ENCODE measurements around the gene MAGI2. TPM values are rescaled to one million over a fixed set of nuclear protein-coding genes. Genes with fewer than 3 reads are reported as not detected.

Gene MAGI2
- total and polyA plus RNA-seq, 8 donors: 1.3 to 4.0 (median 2.0) TPM

DNA sequence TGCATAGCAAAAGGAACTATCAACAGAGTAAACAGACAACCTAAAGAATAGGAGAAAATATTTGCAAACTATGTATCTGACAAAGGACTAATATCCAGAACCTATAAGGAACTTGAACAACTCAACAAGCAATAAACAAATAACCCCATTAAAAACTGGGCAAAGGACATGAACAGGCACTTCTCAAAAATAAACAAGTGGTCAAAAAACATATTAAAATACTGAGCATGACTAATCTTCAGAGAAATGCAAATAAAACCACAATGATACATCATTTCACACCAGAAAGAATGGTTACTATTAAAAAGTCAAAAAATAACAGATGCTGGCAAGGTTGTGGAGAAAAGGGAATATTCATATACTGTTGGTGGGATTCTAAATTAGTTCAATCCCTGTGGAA, 17.1 kb downstream of the MAGI2 start:
- ATAC-seq (no peak), DNase-seq (no peak), FAIRE-seq (no peak)
- intact Hi-C loops (cut with DNase I): no loop called here
- TF ChIP-seq, protein P1, sequence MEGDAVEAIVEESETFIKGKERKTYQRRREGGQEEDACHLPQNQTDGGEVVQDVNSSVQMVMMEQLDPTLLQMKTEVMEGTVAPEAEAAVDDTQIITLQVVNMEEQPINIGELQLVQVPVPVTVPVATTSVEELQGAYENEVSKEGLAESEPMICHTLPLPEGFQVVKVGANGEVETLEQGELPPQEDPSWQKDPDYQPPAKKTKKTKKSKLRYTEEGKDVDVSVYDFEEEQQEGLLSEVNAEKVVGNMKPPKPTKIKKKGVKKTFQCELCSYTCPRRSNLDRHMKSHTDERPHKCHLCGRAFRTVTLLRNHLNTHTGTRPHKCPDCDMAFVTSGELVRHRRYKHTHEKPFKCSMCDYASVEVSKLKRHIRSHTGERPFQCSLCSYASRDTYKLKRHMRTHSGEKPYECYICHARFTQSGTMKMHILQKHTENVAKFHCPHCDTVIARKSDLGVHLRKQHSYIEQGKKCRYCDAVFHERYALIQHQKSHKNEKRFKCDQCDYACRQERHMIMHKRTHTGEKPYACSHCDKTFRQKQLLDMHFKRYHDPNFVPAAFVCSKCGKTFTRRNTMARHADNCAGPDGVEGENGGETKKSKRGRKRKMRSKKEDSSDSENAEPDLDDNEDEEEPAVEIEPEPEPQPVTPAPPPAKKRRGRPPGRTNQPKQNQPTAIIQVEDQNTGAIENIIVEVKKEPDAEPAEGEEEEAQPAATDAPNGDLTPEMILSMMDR (IDR thresholded peaks at IDR 0.05): no peak
- Histone ChIP-seq H3K27me3 (no peaks in the 10 kb centered on the region), H3K36me3 (no peaks in the 10 kb centered on the region), H3K9me3 (no peaks in the 10 kb centered on the region), H3K4me3 (no peak overlapping the region), H3K27ac (no peak overlapping the region), H3K4me1 (no peaks in the 10 kb centered on the region)

DNA sequence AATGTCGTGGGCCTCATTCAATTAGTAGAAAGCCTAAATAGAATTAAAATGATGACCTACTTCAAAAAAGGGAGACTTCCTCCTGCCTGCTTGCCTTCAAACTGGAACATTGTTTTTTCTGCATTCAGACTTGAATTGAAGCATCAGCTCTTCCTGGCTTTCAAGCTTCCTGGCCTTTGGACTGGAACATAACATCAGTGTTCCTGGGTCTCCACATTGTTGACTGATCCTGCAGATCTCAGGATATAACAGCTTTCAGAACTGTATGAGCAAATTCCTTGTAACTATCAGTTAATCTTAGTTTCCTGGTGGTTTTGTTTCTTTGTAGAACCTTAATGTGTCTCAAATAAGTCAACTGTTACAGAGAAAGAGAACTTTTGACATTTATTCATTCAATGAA, 18.6 kb downstream of the MAGI2 start:
- Histone ChIP-seq H3K27me3 (no peaks in the 10 kb centered on the region), H3K9me3 (no peaks in the 10 kb centered on the region), H3K4me1 (no peaks in the 10 kb centered on the region), H3K36me3 (no peaks in the 10 kb centered on the region), H3K4me3 (no peak overlapping the region), H3K27ac (no peak overlapping the region)
- FAIRE-seq: no peak
- 0% methylated on average over 1 of the region's 1 CpG for WGBS, 2 donors
- intact Hi-C loops (cut with DNase I): no loop called here
- no peak for DNase-seq
- TF ChIP-seq, protein P1 (IDR thresholded peaks at IDR 0.05): no peak
- ATAC-seq: no peak

DNA sequence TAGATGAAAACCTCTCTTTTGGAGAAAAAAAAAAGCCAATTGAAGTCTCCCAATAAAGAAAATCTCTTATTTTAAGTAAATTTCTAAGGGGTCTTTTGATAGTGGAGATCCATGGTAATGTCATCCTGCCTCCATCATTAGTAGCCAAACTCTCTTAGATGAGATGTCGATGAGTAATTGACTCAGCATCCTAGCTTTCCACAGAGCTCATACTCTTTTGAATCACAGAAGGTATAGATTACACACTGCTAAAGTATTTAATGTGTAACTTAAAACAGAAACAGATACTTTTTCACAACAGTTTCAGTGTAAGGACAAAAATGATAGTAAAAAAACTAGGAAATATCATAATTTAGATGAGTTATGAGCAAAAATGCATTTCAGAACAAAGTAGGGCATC, 19.4 kb downstream of the MAGI2 start:
- Histone ChIP-seq H3K27me3 (no peaks in the 10 kb centered on the region), H3K4me3 (no peak overlapping the region), H3K27ac (no peak overlapping the region), H3K9me3 (no peaks in the 10 kb centered on the region), H3K36me3 (no peaks in the 10 kb centered on the region), H3K4me1 (no peaks in the 10 kb centered on the region)
- TF ChIP-seq, protein P1 (IDR thresholded peaks at IDR 0.05): no peak
- FAIRE-seq (no peak), DNase-seq (no peak), ATAC-seq (no peak)
- intact Hi-C loops (cut with DNase I): no loop called here
- 61 to 80% methylated on average over 1 of the region's 1 CpG for WGBS, 2 donors

DNA sequence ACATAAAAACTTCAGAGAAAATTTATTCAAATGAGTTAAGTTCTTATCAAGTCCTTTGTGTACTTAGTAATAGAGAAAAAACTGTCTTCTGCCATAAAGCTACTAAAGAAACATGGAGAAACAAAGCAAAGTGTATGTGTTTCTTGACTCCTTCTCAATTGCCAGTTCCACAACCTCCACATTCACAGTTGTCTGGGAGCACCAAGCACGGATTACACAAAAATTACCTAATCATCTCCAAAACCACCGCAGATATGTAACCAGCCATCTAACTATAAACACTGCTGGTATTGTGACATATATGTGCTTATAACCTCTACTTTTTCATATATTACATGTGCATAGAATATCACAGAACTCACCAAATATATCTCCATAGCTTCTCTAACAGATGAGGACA, 23.1 kb downstream of the MAGI2 start:
- intact Hi-C loops (cut with DNase I): no loop called here
- 63 to 81% methylated on average over 2 of the region's 2 CpGs for WGBS, 2 donors
- Histone ChIP-seq H3K27me3 (no peaks in the 10 kb centered on the region), H3K4me3 (no peak overlapping the region), H3K36me3 (no peaks in the 10 kb centered on the region), H3K27ac (no peak overlapping the region), H3K4me1 (no peaks in the 10 kb centered on the region), H3K9me3 (no peaks in the 10 kb centered on the region)
- ATAC-seq: no peak
- TF ChIP-seq, protein P1 (IDR thresholded peaks at IDR 0.05): no peak
- DNase-seq: no peak
- FAIRE-seq: no peak

DNA sequence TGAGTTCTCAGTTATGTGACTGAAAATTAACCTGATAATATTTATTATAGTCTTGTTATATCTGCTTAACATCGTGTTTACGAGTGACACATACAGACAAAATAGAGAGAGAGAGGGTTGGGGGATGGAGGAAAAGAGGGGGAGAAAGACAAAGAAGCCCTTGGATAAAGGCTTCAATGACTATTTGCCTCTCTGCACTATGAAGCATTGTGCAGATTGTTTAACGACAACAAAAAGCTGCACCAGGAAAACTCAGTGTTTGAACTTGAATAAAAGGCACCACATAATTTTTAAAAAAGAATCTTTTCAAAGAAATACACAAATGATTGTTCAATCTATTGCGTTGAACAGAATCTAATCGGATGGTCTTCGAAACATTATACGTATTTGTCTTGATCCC, 27.8 kb downstream of the MAGI2 start:
- no peaks in the 10 kb centered on the region for H3K9me3 ChIP-seq
- H3K27ac ChIP-seq: no peak overlapping the region
- intact Hi-C loops (cut with DNase I): no loop called here
- H3K4me3 ChIP-seq: no peak overlapping the region
- no peaks in the 10 kb centered on the region for H3K4me1 ChIP-seq
- DNase-seq (no peak), FAIRE-seq (no peak), ATAC-seq (no peak)
- H3K27me3 ChIP-seq: no peaks in the 10 kb centered on the region
- H3K36me3 ChIP-seq: no peaks in the 10 kb centered on the region
- WGBS, 2 donors: 52 to 72% methylated on average over 7 of the region's 7 CpGs
- TF ChIP-seq, protein P1 (IDR thresholded peaks at IDR 0.05): no peak

All from pancreas (tissue), 10 donors.